Cardiac fibroblast (primary cell): ENCODE data around the gene PTPN5.

Experiments used
- DNase-seq, 2 donors: peaks; one replicate each; pipeline versions ENCODE4 v3.0.0 to v3.0.0-alpha.2; 2010; ENCODE audit warnings: low read depth in 2 of 2
- H3K4me3 ChIP-seq, 2 donors: replicated peaks in 1 of 2; 1 replicate in 1 of 2; 2 replicates in 1 of 2; pipeline ENCODE4 v1.5.1; 2011; ENCODE audit warnings: low read depth in 2 of 2, low read length in 2 of 2, mild to moderate bottlenecking in 2 of 2, moderate library complexity in 1 of 2
- CTCF ChIP-seq: IDR thresholded peaks from one replicate; pipeline ENCODE4 v1.5.1; 2011; ENCODE audit warnings: low read depth, mild to moderate bottlenecking, low read length, inconsistent platforms

Gene PTPN5

DNA sequence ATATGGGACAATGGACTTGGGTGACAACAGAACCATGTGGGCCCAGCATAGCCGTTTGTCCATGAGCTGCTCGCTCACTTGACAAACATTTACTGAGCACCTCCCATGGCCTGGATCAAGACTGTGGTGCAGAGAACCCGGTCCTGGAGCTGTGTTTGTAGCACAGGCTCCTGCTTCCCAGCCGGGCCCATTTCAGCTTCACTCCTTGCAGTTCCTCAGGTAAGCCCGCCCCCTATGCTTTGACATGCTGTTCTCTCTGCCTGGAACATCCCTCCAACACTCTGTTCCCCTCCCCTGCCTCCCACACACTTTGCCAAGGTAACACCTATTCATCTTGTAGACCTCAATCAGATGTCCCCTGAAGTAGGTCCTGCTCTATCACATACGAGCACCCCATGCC, 46.3 kb downstream of the PTPN5 start:
- no peak overlapping the region for H3K4me3 ChIP-seq
- no peak for TF ChIP-seq CTCF
- no peak for DNase-seq

DNA sequence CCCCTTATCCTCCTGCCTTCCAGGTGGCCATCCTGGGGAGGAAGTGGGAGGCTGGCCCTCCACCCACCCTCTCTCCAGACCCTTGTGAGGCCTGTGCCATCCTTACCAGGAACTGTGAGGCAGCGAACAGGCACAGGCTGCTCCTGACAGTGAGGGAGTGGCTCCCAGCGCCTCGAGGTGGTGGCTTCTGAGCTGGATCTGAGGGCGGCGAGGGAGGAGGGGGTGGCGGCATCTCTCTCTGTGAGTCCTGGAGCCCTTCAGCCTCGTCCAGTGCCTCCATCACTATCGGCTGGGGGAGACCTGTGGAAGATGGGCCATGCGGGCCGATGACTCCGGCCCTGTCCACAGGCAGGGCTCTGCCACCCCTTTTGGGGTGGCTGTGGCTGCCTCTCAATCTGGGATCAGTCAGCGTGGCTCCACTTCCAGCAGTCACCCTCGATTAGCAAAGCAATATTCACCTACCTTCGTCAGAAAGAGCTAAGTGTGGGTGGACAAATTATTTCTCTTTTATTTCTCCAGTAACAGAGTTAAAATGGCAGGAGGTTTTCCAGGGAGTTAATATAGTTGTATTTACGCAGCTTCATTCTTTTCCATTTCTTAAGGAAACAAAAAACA, 47.6 kb downstream of the PTPN5 start:
- H3K4me3 ChIP-seq = no peak overlapping the region
- TF ChIP-seq CTCF = no peak
- no peak for DNase-seq

GRCh38 chr11:18743365-18743764, 48.2 kb downstream of the PTPN5 start:
- DNase-seq = no peak
- no peak overlapping the region for H3K4me3 ChIP-seq
- TF ChIP-seq CTCF = no peak

DNA sequence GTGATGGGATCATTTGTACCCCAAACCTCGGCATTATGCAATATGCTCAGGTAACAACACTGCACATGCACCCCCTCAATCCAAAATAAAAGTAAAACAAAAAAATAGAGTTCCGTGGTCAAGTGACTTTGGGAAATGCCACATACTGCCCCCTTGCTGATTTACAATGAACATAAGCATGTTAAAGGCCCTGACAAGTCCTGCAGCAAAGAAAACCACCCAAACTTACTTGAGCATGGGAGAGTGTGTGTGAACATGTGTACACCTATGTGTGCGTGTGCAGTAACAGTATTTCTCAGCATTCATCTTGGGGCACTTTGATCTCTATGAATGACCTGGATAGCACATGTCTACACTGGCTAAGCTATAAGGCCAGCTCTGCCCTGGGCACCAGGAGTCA, 49.8 kb downstream of the PTPN5 start:
- TF ChIP-seq CTCF = no peak
- H3K4me3 ChIP-seq = no peak overlapping the region
- no peak for DNase-seq

DNA sequence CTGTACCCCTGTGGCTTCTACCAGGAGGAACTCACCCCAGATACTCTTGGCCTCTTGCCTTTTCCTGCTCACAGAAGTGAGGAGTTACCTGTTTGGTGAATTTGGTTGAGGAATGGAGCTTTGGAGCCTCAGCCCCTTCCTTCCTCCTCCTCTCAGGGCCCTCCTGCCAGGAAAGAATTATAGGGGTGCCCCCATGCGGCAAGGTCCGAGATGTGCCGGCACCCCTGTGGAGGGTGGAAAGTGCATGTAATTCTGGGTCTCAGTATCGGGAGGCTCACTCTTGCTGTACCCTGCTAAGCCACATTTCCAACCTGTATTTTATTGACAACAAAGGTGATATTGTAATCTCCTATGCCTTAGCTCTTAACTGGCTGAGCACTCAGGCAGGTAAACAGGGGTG, 51.9 kb downstream of the PTPN5 start:
- DNase-seq = no peak
- no peak for TF ChIP-seq CTCF
- H3K4me3 ChIP-seq = no peak overlapping the region

DNA sequence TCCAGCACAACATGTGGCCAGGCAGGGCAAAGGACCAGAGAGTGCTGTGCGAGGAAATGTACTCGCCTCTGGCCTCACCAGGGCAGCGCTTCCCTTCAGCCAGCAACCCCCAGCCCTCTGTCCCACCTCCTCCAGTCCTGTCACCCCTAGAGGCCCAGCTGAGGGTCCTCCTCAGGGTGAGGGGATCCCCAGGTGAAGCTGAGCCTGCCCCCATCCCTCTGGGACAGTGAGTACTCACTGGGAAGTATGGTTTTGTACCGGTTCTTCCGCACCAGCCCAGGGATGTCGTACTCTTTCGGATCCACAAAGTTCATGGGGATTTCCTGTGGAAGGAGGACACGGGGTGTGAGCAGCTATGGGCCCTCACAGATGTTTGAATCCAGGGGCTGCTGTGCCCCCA, 54.0 kb downstream of the PTPN5 start:
- TF ChIP-seq CTCF = no peak
- no peak for DNase-seq
- H3K4me3 ChIP-seq = no peak overlapping the region

GRCh38 chr11:18736590-18737148, 54.9 kb downstream of the PTPN5 start:
- no peak for TF ChIP-seq CTCF
- H3K4me3 ChIP-seq = no peak overlapping the region
- no peak for DNase-seq
